Measurements from ENCODE around the gene TYMS.

GRCh38 chr18:654601-655000, 2.9 kb upstream of the TYMS start:
- TF ChIP-seq EZH2 (IDR thresholded peaks at IDR 0.05; ENCODE audit: insufficient read depth, poor library complexity, severe bottlenecking) (no peak), EZH2phosphoT487 (IDR thresholded peaks at IDR 0.05; ENCODE audit: insufficient read depth, low read depth) (no peak)

All from GM23248 (cell line).